Neutrophil (primary cell): ENCODE measurements around the gene HOXC6.

Experiments
- H3K27ac ChIP-seq: fragments of 200-600 bp; sonication (generic); 2 replicates; pipeline ENCODE4 v1.5.1; 2016; ENCODE audit warnings: mild to moderate bottlenecking, moderate library complexity
- H3K27me3 ChIP-seq: fragments of 200-600 bp; sonication (generic); 2 replicates; pipeline ENCODE4 v1.6.0; 2016; ENCODE audit warnings: mild to moderate bottlenecking
- H3K36me3 ChIP-seq: fragments of 200-600 bp; sonication (generic); 2 replicates; pipeline ENCODE4 v1.5.1; 2017
- H3K4me1 ChIP-seq, 2 experiments: fragments of 200-600 bp in 1 of 2; sonication (generic) in 1 of 2; 1 replicate in 1 of 2; 2 replicates in 1 of 2; pipeline versions ENCODE4 v1.5.1 to v1.6.1; 2013 to 2016; ENCODE audit warnings: low read depth in 1 of 2, low read length in 1 of 2, mild to moderate bottlenecking in 1 of 2, moderate library complexity in 1 of 2; ENCODE audit not compliant: control insufficient read depth in 1 of 2, insufficient read depth in 1 of 2
- H3K4me3 ChIP-seq, 2 experiments: fragments of 200-600 bp in 1 of 2; sonication (generic) in 1 of 2; 1 replicate in 1 of 2; 2 replicates in 1 of 2; pipeline ENCODE4 v1.5.1; 2013 to 2016; ENCODE audit warnings: low read depth in 1 of 2, low read length in 1 of 2, mild to moderate bottlenecking in 1 of 2, moderate library complexity in 1 of 2
- H3K9me3 ChIP-seq: fragments of 200-600 bp; sonication (generic); 2 replicates; pipeline ENCODE4 v1.5.1; 2016
- TF ChIP-seq, protein P1 (sequence below): fragments of 200-600 bp; sonication (generic); IDR thresholded peaks from 2 replicates; pipeline ENCODE4 v1.5.1; 2016; ENCODE audit warnings: antibody characterized with exemption

HOXC6 gene

DNA sequence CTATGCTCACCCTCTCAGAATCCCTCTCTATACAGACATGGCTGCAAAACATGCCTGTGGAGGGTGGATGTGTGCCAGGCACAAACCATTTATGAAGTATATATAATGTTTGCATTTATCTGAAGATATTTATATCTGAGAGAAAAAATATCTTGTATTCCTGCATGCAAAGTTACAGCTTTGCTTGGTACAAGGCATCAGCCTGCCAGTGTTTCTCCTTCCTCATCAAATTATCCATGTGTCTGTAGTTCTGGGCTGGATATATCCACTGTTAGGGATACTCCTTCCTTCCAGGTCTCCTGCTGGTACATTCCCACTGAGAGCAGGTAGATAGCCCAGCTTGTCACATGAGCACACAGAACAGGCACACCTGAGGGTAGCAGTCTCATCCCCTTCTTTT, 37.4 kb downstream of the HOXC6 start:
- H3K36me3 ChIP-seq = no peaks in the 10 kb centered on the region
- H3K27me3 ChIP-seq = peaks cover 94% of the 10 kb centered on the region
- TF ChIP-seq, protein P1, sequence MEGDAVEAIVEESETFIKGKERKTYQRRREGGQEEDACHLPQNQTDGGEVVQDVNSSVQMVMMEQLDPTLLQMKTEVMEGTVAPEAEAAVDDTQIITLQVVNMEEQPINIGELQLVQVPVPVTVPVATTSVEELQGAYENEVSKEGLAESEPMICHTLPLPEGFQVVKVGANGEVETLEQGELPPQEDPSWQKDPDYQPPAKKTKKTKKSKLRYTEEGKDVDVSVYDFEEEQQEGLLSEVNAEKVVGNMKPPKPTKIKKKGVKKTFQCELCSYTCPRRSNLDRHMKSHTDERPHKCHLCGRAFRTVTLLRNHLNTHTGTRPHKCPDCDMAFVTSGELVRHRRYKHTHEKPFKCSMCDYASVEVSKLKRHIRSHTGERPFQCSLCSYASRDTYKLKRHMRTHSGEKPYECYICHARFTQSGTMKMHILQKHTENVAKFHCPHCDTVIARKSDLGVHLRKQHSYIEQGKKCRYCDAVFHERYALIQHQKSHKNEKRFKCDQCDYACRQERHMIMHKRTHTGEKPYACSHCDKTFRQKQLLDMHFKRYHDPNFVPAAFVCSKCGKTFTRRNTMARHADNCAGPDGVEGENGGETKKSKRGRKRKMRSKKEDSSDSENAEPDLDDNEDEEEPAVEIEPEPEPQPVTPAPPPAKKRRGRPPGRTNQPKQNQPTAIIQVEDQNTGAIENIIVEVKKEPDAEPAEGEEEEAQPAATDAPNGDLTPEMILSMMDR = no peak

DNA sequence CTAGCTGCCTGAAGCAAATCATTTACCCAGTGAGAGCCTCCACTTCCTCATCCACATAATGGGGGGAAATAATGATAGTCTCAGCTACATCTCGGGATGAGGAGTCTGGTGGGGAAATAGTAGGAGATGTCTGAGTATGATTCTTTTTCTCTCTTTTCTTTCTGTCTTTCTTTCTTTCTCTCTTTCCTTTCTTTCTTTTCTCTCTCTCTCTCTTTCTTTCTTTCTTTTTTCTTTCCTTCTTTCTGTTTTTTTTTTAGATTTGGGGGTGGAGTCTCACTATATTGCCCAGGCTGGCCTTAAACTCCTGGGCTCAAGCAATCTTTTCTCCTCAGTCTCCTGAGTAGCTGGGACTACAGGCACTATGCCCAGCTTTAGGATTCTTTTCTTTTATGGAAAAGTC, 38.2 kb downstream of the HOXC6 start:
- H3K27me3 ChIP-seq = peaks cover 94% of the 10 kb centered on the region
- TF ChIP-seq, protein P1 = no peak

More for the DNA sequence above, 37.4 kb downstream of the HOXC6 start:
- H3K4me3 ChIP-seq = no peak overlapping the region
- no peaks in the 10 kb centered on the region for H3K4me1 ChIP-seq
- no peak overlapping the region for H3K27ac ChIP-seq
- no peaks in the 10 kb centered on the region for H3K9me3 ChIP-seq

DNA sequence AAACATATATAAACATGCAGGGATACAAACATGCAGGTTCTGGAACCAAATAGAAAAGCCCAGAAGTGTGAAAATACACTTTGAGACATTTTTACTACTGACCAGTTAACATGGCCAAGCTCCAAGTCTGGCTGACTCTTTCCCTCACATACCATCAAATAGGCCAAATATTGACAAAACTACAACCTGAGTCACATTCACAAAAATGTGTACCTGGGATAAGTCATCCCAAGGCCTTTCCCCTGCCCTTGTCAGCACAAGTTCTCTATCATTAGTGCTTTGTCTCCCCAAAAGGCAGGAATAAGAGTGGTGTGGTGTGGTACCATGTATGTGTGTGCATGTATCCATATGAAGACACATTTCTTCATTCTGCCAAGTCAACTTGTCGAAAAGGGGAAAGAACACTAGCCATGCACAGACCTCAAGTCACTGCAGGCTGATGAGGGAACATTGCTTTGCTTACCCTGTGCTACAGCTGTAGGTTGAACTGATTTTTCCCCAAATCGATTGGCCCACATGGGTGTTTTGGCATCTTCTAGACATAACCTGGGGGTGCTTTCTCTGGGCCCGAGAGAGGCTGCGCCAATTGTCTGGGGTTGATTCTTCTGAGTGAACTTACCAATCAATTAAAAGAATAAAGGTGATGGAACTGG, 40.3 kb downstream of the HOXC6 start:
- TF ChIP-seq, protein P1 = no peak

More for the DNA sequence above, 38.2 kb downstream of the HOXC6 start:
- Histone ChIP-seq H3K4me1 (no peaks in the 10 kb centered on the region), H3K9me3 (no peaks in the 10 kb centered on the region), H3K4me3 (no peak overlapping the region), H3K27ac (no peak overlapping the region), H3K36me3 (no peaks in the 10 kb centered on the region)

DNA sequence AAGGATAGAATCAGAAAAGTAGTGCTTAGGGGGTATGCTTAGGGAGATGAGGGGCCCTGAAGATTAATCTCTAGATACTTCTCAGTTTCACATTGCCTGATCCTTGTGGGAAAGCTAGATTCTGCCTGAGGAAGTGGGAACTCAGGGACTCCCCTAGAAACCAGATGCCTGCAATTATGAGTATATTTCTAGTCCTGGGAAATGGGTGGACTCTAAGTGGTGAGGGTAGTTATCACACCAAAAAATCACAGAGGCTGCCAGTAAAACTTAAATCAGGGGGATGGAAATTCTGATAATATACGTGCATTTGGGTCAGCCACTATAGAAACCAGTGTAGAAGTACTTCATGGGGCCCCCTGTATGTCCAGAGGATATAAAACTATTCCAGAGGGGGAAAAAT, 43.7 kb downstream of the HOXC6 start:
- H3K27ac ChIP-seq = no peak overlapping the region

More for the DNA sequence above, 40.3 kb downstream of the HOXC6 start:
- Histone ChIP-seq H3K27ac (no peak overlapping the region), H3K4me1 (no peaks in the 10 kb centered on the region), H3K9me3 (no peaks in the 10 kb centered on the region), H3K27me3 (peaks cover 93% of the 10 kb centered on the region), H3K4me3 (no peak overlapping the region), H3K36me3 (no peaks in the 10 kb centered on the region)

DNA sequence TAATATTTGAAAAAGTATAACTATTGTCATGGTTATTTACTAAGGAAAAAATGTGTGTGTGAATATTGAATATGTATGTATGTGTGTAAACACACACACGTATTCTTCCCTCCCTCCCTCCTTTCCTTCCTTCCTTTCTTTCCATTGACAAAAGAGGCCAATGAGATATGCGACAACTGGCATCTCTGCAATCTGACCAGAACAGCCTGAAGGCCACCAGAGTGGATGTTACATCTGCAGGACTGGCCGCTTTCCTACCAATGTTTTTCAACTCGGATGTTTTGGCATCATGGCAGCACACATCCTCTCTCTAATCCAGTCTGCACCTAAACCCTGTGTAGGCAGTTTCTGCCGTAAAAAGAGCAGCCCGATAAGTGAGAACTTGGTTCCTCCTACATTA, 46.1 kb downstream of the HOXC6 start:
- Histone ChIP-seq H3K4me3 (no peak overlapping the region), H3K9me3 (no peaks in the 10 kb centered on the region), H3K27ac (no peak overlapping the region), H3K27me3 (peaks cover 96% of the 10 kb centered on the region), H3K4me1 (no peaks in the 10 kb centered on the region), H3K36me3 (no peaks in the 10 kb centered on the region)
- TF ChIP-seq, protein P1 = no peak

More for the DNA sequence above, 43.7 kb downstream of the HOXC6 start:
- Histone ChIP-seq H3K9me3 (no peaks in the 10 kb centered on the region), H3K36me3 (no peaks in the 10 kb centered on the region), H3K27me3 (peaks cover 95% of the 10 kb centered on the region), H3K4me1 (no peaks in the 10 kb centered on the region), H3K4me3 (no peak overlapping the region)
- TF ChIP-seq, protein P1 = no peak
